NCI-H2196 (cell line): ENCODE data around the gene OSBP.
"Not testable (repeated sequence)": the region's sequence is repeated elsewhere in the genome, so short reads cannot be mapped to it uniquely, and the experiment has no call there.

Source experiments
- DNase-seq: peaks from one replicate; lab custom pipeline; 2025; ENCODE audit not compliant: unreplicated experiment; lab: John Stamatoyannopoulos, UW

Gene OSBP, protein sequence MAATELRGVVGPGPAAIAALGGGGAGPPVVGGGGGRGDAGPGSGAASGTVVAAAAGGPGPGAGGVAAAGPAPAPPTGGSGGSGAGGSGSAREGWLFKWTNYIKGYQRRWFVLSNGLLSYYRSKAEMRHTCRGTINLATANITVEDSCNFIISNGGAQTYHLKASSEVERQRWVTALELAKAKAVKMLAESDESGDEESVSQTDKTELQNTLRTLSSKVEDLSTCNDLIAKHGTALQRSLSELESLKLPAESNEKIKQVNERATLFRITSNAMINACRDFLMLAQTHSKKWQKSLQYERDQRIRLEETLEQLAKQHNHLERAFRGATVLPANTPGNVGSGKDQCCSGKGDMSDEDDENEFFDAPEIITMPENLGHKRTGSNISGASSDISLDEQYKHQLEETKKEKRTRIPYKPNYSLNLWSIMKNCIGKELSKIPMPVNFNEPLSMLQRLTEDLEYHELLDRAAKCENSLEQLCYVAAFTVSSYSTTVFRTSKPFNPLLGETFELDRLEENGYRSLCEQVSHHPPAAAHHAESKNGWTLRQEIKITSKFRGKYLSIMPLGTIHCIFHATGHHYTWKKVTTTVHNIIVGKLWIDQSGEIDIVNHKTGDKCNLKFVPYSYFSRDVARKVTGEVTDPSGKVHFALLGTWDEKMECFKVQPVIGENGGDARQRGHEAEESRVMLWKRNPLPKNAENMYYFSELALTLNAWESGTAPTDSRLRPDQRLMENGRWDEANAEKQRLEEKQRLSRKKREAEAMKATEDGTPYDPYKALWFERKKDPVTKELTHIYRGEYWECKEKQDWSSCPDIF

DNA sequence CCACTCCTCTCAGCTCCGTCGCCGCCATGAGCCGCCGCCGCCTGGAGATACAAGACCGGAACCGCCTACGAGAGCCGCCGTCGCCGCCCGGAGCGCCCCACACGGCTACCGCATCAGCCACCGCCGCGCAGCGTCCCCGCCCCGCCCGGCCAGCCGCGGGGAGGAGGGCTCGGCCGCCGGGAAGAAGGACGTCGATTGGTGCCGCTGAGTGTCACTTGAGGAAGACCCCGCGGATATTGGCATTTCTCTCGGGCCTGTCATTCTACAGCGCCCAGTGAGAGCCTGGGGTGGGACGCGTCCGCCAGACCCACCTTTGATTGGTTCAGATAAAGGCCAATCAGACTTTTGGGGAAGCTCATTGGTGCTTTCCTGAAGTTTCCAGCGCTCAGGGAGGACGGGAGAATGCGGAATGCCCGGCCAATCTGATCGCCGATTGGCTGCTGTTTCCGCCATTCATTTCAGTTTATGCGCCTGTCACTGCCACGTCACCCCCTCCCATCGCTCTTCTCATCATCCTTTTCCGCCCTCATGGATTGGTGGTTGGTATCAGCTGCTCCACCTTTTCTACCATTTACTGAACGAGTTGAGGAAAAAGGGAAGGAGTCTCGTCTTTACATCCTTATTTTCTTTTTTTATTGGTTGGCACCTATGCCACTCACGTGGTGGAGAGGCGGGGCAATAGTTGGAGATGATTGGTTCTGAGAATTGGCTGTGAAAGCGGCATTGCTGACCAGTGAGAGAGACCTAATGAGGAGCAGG is at the start of gene OSBP:
OSBP (minus strand) TSS at position 138 of the 759 bp plus-strand sequence; CDS start at position 28, 110 bp downstream.
- DNase-seq: peak; percentile 100

DNA sequence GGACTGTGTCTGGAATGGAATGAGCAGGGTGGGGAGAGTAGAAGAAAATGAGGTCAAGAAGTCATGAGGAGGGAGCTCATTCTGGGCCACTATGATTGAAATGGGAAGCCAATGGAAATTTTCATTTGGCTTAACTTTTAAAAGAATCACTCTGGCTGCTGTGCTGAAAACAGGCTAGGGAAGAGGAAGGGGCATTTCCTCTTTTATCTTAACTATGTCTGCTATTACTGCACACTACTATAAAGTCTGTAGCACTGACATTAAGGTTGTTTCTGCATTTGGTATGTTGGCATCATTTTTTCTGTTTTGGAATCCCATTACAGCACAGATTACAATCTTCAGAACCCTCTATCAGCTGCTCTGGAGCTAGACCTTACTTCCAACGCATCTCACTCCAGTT is 45.0 kb upstream of the OSBP start:
- no peak for DNase-seq

DNA sequence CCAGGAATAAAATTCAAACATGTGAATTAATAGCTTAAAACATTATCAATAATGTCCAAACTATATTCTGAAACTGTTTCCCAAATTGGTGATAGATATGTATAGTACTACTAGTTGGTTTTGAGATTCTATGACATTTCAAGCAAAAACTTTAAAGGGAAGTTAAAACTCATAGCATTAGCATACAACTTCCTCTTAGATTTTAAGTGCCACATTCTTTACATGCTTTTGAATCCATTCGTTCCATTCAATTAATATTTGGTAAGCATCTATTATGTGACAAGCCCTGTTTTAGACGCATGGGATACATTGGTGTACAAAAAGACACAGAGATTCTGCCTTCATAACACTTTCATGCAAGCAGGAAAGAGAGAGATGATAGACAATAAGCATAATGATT is 44.4 kb upstream of the OSBP start:
- DNase-seq: no peak

DNA sequence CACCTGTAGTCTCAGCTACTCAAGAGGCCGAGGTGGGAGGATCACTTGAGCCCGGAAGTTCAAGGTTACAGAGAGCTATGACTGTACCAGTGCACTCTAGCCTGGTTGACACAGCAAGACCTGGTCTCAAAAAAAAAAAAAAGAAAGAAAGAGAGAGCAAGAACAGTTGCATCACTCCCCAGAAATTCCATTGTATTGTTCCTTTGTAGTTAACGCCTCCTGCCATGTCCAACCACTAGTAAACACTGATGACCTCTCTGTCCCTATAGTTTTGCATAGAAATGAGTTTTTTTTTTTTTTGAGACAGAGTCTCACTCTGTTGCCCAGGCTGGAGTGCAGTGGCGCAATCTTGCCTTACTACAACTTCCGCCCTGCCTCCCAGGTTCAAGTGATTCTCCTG is 42.5 kb upstream of the OSBP start:
- DNase-seq: no peak

DNA sequence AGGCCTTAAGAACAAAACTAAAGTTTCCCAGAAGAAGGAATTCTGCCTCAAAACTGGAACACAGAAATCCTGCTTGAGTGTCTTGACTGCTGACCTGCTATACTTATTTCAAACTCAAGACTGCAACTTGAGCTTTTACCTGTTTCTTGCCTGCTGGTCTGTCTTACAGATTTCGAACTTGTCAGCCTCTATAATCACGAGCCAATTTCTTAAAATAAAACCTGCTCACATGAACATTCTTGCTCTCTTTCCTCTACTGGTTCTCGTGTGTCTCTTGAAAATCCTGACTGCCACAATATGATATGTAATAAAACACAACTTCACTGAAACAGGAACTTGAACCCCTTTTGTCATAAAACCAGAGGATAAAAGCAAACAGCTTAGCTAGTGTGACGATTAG is 39.3 kb upstream of the OSBP start:
- no peak for DNase-seq

DNA sequence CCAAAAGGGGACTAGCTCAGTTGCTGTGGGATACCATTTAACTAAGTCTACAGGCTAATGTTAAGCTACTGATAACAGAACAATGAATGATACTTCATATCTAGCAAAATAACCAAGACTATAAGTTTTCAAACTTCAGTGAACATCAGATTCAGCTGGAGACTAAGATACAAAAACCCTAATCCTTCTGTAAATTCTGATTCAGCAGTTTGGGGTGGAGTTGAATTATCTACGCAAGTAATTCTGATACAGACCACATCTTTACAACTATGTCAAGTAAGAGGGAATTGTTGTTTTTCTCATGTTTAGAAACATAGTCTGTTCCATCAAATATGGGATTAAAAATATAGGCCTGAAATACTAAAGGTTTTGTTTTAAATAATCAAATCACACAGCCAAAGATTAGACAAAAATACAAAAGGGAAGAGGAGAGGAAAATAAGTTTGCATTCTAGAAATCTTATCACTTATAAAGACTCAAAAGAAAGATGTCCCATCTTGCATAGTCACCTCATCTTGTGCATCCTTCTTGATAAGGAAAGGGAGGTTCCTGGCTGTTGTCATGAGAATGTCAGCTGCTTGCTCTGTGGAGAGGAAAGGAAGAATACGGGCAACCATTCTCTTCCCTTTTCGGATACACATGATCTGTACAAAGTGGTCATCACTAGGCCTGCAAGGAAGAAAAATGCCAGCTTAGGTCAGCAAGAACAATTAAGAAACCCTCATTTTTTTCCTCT is 31.8 kb upstream of the OSBP start:
- DNase-seq: no peak

DNA sequence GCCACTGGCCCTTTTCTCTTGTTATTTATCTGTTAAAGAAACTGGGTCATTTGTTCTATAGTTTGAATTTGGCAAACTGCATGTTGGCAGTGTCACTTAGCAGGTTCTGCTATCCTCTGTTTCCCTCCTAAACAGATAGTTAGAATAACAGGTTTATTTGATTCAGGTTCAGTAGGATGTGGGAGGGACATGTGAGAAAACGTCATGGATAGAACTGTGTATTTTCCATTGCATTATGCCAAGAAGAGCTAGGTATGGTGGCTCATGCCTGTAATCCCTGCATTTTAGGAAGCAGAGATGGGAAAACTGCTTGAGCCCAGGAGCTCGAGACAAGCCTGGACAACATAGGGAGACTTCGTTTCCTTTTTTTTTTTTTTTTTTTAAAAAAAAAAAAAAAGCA is 29.0 kb upstream of the OSBP start:
- no peak for DNase-seq

DNA sequence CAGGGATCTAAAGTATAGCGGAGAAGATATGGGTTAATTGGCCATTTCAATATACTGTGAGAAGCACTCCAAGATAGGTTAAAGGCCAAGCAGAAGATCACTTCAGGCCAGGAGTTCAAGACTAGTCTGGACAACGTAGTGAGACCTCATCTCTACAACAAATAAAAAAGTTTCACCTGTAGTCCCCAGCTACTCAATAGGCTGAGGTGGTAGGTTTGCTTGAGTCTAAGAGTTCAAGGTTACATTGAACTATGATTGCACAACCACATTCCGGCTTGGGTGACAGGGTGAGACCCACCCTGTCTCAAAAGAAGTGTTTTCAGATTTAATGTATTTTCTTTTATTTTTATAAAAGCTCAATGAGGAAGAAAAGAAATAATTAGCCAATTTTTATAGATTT is 27.8 kb upstream of the OSBP start:
- no peak for DNase-seq

DNA sequence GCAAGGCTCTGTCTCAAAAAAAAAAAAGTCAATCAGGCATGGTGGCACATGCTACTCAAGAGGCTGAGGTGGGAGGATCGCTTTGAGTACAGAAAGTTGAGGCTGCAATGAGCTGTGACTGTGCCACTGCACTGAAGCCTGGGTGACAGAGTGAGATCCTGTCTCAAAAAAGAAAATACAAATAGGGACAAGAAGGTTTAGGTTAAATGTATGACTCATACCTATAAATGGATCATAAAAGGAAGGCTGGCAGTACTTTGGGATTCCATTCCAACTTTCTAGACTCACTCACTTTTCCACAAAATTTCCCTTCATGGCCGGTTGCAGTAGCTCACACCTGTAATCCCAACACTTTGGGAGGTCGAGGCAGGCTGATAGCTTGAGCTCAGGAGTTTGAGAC is 25.6 kb upstream of the OSBP start:
- DNase-seq: no peak

DNA sequence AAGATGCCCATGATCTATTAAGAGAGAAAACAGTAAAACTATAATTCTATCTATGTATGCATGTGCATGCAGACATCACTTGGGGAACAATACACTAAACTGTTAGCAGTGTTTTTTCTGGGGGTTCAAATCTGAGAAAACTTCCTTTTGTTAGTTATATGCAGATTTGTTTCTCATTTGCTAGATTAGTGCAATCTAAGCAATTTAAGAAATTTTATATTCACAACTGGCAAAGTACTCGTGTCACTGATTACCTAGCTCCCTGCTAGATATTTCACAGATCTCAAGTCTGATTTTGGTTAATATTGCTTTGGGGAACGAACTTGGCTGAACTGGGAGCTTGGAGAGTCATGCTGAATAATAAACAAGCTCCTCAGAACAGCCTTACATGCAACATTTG is 14.9 kb upstream of the OSBP start:
- DNase-seq: no peak

DNA sequence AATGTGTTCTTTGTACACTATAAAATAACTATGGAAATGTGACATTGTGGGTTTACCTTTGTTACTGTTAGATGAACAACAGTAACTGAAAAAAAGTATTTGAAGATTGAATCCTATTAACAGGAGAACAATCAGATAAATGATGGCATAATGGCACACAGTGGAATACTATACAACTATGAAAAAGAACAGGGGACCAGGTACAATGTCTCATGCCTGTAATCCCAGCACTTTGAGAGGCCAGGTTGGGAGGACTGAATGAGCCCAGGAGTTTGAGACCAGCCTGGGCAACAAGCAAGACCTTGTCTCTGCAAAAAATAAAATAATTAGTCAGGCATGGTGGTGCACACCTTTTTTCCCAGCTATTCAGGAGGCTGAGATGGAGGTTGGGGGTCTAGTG is 14.4 kb upstream of the OSBP start:
- no peak for DNase-seq

DNA sequence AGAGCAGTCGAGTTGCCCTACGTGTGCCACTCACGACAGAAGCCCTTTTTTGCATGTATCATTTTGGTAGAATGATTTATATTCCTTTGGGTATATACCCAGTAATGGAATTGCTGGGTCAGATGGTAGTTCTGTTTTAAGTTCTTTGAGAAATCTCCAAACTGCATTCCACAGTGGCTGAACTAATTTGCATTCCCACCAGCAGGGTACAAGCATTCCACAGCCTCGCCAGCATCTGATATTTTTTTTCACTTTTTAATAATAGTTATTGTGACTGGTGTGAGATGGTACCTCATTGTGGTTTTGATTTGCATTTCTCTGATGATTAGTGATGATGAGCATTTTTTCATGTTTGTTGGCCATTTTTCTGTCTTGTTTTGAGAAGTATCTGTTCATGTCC is 11.4 kb upstream of the OSBP start:
- not testable (repeated sequence) for DNase-seq

DNA sequence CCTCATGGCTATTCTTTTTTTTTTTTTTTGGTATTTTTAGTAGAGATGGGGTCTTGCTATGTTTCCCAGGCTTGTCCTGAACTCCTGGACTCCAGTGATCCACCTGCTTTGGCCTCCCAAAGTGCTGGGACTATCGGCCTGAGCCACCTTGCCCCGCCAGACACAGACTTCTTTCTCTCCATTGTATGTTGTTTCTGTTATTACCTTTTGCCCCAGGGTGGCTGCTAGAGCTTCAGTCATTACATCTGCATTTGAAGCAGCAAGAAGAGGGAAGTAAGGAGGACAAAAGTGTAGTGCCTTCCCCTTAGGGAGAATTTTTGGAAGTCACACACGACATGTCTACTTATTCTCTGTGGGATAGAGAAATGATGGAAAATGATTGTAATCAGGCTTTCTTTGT is 10.1 kb upstream of the OSBP start:
- no peak for DNase-seq

DNA sequence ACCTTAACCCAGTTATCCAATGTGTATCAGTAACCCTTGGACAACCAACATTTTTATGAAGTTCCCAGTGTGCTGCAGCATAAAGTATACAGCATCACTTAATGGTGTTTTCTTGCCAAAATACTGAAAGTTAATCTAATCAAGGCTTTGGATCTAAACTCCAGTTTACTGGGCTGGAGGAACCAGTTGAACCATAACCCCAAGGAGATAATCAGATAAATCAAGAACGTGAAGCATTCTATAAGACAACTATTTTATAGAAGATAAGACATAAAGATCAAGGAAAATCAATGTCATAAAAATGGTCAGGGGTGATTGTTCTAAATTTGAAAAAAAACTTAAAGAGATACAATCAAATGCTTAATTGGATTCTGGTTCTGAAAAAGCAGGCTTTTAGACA is 2.3 kb upstream of the OSBP start:
- DNase-seq: no peak

DNA sequence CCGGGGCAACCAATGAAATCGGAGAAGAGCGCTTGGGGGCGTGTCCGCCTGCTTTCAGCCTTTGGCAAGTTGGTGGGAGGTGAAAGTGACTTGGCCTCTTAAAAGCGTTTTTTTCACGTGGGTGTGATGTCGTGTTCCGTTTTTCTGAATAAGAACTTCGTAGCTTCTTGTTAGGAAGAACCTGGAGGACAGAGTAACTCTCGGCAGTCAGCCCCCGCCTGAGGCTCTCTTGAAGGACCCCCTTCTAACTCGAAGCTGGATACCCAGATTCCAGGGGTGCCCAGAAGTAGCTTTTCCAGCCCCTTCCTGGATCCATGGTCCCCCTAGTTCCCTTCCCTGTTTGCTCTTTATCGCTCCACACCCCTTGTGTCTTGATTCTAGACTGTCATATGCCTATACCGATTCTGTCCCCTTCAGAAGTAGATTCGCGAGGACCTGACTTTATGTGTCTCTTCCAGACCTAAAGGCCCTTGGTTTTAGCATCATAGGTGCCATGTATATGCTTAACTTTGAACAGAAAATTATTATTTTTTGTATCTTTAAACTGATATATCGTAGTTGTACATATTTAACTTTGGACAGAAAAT is 915 bp upstream of the OSBP start:
- DNase-seq: no peak

DNA sequence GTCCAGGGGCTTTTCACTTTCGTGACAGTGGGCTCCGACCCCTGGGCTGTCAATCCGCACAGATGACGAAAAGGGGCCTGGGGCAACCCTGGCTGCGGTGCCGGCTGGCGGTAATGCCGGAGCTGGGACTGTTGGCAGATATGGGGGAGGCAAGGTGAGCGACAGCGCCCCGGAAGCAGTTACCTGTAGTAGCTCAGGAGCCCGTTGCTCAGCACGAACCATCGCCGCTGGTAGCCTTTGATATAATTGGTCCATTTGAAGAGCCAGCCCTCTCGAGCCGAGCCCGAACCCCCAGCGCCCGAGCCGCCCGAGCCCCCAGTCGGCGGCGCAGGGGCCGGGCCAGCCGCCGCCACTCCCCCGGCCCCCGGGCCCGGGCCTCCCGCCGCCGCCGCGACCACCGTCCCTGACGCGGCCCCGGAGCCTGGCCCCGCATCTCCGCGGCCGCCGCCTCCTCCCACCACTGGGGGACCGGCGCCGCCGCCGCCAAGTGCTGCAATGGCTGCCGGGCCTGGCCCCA is 396 bp downstream of the OSBP start:
- DNase-seq: peak; percentile 37

DNA sequence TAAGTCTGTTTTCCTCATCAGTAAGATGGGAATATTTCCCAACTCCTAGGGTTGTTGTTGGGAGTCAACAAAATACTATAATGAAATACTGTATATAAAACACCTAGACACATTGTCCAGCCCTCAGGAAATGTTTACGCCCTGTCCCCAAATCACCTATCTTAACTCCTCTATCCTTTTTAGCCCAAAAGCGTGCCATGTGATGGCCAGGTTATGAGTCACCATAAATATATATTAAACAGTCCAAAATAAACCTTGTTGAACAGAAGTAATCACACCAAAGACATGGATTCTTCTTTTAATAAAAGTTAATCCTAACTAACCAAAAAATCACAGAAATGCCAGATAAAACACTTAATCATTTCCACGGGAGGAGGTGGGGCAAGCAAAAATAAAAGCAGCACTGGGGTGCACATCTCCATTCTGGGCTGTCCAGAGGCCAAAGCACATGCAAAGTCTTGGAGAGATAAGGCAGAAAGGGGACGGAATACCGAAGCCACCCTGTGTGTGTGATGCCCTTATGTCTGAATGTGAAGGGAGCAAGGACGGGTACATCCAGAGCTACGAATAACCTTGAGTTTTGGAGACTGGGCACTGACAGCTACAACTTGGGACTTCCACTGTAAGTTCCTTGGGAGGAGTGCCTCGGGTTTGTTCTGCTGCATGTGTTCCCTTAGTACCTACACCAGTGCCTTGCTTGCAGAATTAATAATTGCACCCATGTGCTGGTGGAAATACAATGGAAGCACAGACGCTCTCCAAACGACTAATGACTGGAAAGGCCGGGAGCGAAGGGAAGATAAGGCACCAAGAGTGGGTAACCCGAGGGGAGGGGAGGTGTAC is 1.1 kb downstream of the OSBP start:
- DNase-seq: no peak

DNA sequence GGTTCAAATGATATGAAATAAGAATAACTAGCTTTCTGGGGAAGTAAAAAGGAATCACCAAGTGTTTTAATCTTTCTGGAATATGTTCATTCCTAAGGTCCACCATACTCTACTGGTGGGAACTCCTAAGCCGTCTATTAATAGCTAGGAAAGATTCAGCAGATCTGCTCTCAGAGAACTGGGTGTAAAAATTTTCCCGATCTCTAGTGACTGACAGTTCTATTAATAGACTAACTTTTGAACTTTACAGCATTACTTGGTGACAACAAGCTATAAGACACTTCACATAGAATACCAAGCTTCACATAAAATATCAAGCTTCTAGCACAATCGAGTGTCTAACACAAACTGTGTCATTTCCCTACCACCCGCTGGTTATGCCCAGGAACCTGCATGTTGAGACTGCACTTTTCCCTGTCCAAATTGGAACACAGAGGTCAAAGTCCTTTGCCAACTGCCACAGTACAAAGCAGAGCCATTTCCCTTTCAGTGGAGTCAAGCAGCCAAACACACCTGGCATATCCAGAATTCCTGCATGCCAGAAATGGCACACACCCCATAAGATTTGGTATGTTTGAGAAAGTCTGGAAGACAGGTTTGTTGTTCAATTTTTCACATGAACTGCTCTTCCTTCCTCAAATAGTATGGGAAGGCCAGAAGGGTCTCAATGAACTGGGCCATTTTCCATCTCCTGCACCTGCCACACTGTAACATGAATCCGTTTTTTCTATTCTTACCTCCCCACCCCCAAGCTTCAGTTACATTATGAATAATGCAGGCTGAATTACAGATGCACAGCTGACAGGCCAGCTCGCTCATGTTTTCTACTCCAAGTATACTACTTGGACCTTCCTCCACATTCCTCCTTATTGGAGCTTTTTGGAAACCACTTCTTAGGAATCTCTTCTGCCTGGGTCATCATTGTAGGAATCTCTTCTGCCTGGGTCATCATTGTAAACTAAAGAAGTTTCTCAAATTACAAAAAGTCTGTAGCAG is 3.7 kb downstream of the OSBP start:
- DNase-seq: peak; percentile 53
